ENCODE results near the gene TMEM219.

Gene TMEM219

GRCh38 chr16:29985271-29985811, 23.5 kb downstream of the TMEM219 start:
- TF ChIP-seq, protein P1, sequence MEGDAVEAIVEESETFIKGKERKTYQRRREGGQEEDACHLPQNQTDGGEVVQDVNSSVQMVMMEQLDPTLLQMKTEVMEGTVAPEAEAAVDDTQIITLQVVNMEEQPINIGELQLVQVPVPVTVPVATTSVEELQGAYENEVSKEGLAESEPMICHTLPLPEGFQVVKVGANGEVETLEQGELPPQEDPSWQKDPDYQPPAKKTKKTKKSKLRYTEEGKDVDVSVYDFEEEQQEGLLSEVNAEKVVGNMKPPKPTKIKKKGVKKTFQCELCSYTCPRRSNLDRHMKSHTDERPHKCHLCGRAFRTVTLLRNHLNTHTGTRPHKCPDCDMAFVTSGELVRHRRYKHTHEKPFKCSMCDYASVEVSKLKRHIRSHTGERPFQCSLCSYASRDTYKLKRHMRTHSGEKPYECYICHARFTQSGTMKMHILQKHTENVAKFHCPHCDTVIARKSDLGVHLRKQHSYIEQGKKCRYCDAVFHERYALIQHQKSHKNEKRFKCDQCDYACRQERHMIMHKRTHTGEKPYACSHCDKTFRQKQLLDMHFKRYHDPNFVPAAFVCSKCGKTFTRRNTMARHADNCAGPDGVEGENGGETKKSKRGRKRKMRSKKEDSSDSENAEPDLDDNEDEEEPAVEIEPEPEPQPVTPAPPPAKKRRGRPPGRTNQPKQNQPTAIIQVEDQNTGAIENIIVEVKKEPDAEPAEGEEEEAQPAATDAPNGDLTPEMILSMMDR (IDR thresholded peaks at IDR 0.05; ENCODE audit: insufficient read depth, low read length, poor library complexity, severe bottlenecking) = no peak
- no peak for TF ChIP-seq EZH2phosphoT487 (conservative IDR thresholded peaks at IDR 0.05; ENCODE audit: low read length)
- Histone ChIP-seq H3K4me3 (ENCODE audit: insufficient read depth, low read length, poor library complexity, severe bottlenecking) (no peak overlapping the region), H2AFZ (ENCODE audit: low read depth, low read length, severe bottlenecking) (no peak overlapping the region), H3K9me3 (ENCODE audit: insufficient read depth, low read length) (no peaks in the 10 kb centered on the region), H3K9me2 (replicated peaks; ENCODE audit: insufficient read depth, low read length) (no peaks in the 10 kb centered on the region), H3K9ac (ENCODE audit: low read length) (no peak overlapping the region), H3K4me2 (ENCODE audit: low read depth, low read length, poor library complexity, severe bottlenecking) (no peak overlapping the region), H3K36me3 (ENCODE audit: low read length) (no peaks in the 10 kb centered on the region; the same call in 1 of the 2 replicates), H3K79me2 (ENCODE audit: insufficient read depth, low read length) (no peaks in the 10 kb centered on the region), H3K27ac (ENCODE audit: low read depth, low read length) (no peak overlapping the region), H3F3A (ENCODE audit: insufficient read depth) (no peaks in the 10 kb centered on the region), H4K20me1 (ENCODE audit: low read depth, low read length) (no peaks in the 10 kb centered on the region), H3K27me3 (ENCODE audit: low read length) (no peaks in the 10 kb centered on the region)

DNA sequence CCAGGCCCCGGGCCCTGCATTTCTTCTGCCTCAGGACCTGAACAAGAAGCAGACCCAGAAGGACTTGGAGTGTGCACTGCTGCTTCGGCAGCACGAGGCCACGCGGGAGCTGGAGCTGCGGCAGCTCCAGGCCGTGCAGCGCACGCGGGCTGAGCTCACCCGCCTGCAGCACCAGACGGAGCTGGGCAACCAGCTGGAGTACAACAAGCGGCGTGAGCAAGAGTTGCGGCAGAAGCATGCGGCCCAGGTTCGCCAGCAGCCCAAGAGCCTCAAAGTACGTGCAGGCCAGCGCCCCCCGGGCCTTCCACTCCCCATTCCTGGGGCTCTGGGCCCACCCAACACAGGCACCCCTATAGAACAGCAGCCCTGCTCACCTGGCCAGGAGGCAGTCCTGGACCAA, 24.4 kb downstream of the TMEM219 start:
- no peak overlapping the region for H3K27ac ChIP-seq (ENCODE audit: low read depth, low read length)
- no peak overlapping the region for H3K4me3 ChIP-seq (ENCODE audit: insufficient read depth, low read length, poor library complexity, severe bottlenecking)
- no peaks in the 10 kb centered on the region for H3K27me3 ChIP-seq (ENCODE audit: low read length)
- H3F3A ChIP-seq (ENCODE audit: insufficient read depth) = no peaks in the 10 kb centered on the region
- no peaks in the 10 kb centered on the region for H3K9me2 ChIP-seq (replicated peaks; ENCODE audit: insufficient read depth, low read length)
- H4K20me1 ChIP-seq (ENCODE audit: low read depth, low read length) = no peaks in the 10 kb centered on the region
- no peaks in the 10 kb centered on the region for H3K9me3 ChIP-seq (ENCODE audit: insufficient read depth, low read length)
- H3K9ac ChIP-seq (ENCODE audit: low read length) = no peak overlapping the region
- H3K79me2 ChIP-seq (ENCODE audit: insufficient read depth, low read length) = no peaks in the 10 kb centered on the region
- no peak overlapping the region for H2AFZ ChIP-seq (ENCODE audit: low read depth, low read length, severe bottlenecking)
- H3K4me2 ChIP-seq (ENCODE audit: low read depth, low read length, poor library complexity, severe bottlenecking) = no peak overlapping the region
- no peaks in the 10 kb centered on the region; the same call in 1 of the 2 replicates for H3K36me3 ChIP-seq (ENCODE audit: low read length)
- TF ChIP-seq, protein P1 (IDR thresholded peaks at IDR 0.05; ENCODE audit: insufficient read depth, low read length, poor library complexity, severe bottlenecking) = no peak
- TF ChIP-seq EZH2phosphoT487 (conservative IDR thresholded peaks at IDR 0.05; ENCODE audit: low read length) = no peak

DNA sequence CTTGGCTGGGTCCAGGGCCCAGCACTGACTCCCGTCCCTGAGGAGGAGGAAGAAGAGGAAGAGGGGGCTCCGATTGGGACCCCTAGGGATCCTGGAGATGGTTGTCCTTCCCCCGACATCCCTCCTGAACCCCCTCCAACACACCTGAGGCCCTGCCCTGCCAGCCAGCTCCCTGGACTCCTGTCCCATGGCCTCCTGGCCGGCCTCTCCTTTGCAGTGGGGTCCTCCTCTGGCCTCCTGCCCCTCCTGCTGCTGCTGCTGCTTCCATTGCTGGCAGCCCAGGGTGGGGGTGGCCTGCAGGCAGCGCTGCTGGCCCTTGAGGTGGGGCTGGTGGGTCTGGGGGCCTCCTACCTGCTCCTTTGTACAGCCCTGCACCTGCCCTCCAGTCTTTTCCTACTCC, 25.1 kb downstream of the TMEM219 start:
- no peak overlapping the region for H3K9ac ChIP-seq (ENCODE audit: low read length)
- H3K4me2 ChIP-seq (ENCODE audit: low read depth, low read length, poor library complexity, severe bottlenecking) = no peak overlapping the region
- no peaks in the 10 kb centered on the region for H4K20me1 ChIP-seq (ENCODE audit: low read depth, low read length)
- no peaks in the 10 kb centered on the region for H3K9me2 ChIP-seq (replicated peaks; ENCODE audit: insufficient read depth, low read length)
- no peak overlapping the region for H3K4me3 ChIP-seq (ENCODE audit: insufficient read depth, low read length, poor library complexity, severe bottlenecking)
- no peaks in the 10 kb centered on the region; the same call in 1 of the 2 replicates for H3K36me3 ChIP-seq (ENCODE audit: low read length)
- no peaks in the 10 kb centered on the region for H3K27me3 ChIP-seq (ENCODE audit: low read length)
- H3K9me3 ChIP-seq (ENCODE audit: insufficient read depth, low read length) = no peaks in the 10 kb centered on the region
- TF ChIP-seq, protein P1 (IDR thresholded peaks at IDR 0.05; ENCODE audit: insufficient read depth, low read length, poor library complexity, severe bottlenecking) = no peak
- TF ChIP-seq EZH2phosphoT487 (conservative IDR thresholded peaks at IDR 0.05; ENCODE audit: low read length) = no peak
- no peak overlapping the region for H2AFZ ChIP-seq (ENCODE audit: low read depth, low read length, severe bottlenecking)
- H3K27ac ChIP-seq (ENCODE audit: low read depth, low read length) = no peak overlapping the region
- H3K79me2 ChIP-seq (ENCODE audit: insufficient read depth, low read length) = no peaks in the 10 kb centered on the region
- no peaks in the 10 kb centered on the region for H3F3A ChIP-seq (ENCODE audit: insufficient read depth)
